Stimulated activated CD8-positive, alpha-beta memory T cell treated with anti-CD3 and anti-CD28 coated beads, Interleukin-7, amount 100 ng/mL, for 24 hours (primary cell): Measurements from ENCODE around the gene DNAJC3.
"Not testable (repeated sequence)": the region's sequence is repeated elsewhere in the genome, so short reads cannot be mapped to it uniquely, and the experiment has no call there.

Experiments used
- DNase-seq: peaks from one replicate; pipeline ENCODE4 v3.0.0-alpha.2; 2020; ENCODE audit warnings: low read depth

Gene DNAJC3

DNA sequence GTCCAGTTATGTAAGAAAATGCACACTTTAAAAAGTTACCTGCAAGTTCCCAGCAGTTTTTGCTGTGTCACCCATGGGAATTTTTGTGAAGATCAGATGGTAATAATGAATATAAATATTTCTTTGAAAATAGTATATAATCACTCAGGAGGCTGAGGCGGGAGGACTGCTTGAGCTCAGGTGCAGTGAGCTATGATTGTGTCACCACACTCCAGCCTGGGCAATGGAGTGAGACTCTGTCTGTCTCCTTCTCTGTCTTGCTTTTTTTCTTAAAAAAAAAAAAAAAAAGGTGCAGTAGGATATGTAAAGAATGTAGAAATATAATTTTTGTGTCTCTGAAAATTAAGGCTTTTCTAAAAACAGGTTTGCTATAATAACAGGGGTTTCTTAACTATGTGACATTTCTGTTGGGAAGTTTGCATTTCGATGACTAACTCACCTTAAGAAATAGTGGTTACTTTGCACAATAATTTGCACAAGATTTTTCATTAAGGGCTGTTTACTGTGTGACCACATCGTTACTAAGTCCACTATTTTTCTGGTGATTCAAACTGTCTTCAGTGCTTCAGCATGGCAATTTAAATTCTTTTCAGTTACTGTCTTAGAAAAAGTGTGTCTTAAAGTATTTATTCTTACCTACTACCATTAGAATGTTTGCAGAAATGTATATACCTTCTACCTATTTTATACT, 37.3 kb downstream of the DNAJC3 start:
- no peak for DNase-seq

DNA sequence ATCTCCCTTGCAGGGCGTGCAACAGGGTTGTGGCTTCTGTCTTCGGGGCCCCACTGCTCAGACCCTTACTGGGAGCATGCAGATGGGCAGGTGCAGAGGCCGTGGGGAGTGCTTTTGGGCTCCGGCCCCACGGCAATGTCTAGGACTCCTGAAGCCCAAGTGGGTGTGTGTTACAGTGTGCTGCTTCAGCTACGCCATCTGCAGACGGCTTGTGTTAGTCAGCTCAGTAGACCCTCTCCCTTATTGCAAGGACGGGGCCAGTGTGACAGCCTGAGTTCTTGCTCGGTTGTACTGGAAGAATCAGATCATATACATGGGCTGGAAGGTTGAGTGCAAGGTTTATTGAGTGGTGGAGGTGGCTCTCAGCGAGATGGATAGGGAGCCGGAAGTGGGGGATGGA, 39.3 kb downstream of the DNAJC3 start:
- no peak for DNase-seq

DNA sequence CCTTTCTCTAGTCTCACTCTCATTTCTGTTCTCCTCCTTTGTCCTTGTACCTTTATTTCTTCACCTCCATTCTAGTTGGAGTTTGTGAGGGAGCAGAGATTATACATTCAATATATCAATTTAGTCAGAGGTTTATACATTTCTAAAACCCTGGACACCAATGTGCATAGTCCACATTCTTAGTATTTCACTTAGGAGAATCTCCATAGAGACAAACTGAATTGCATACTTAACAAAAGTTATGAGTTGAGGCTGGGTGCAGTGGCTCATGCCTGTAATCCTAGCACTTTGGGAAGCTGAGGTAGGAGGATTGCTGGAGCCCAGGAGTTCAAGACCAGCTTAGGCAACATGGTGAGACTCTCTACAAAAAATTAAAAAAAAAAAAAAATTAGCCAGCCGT, 45.3 kb downstream of the DNAJC3 start:
- no peak for DNase-seq

DNA sequence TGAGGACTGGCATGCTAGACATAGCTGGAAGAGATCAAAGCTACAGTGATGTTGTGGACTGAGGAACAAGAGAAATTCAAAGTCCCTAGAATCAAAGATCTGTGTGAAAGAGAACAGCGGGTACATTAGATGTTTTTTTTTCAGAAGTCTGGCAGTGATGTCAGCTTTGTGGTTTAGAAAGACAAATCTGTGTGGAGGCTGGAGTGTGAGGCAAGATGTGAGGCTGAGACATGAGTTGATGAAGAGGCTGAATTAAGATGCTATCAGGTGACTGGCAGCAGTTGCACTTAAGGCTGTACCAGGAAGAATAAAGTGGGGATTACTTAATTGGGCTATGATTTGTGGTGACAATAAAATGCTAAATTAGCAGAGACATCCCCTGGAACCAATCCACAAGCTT, 46.5 kb downstream of the DNAJC3 start:
- no peak for DNase-seq

DNA sequence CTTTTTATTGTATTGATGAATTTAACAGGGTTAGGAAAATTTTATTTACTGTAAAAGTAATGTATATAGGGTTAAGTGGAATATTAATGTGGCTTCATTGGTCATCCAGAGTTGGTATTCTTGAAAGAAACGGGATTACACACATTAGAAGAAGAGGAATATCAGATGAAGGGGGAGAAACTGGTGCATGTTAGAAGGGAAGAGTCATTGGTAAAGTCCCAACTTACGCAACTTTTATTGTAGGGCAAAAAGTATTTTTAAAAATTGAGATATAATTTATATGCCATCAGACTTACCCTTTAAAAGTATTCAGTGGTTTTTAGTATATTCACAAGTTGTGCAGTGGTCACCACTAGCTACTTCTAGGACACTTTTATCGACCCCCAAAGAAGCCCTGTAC, 47.3 kb downstream of the DNAJC3 start:
- DNase-seq: no peak

DNA sequence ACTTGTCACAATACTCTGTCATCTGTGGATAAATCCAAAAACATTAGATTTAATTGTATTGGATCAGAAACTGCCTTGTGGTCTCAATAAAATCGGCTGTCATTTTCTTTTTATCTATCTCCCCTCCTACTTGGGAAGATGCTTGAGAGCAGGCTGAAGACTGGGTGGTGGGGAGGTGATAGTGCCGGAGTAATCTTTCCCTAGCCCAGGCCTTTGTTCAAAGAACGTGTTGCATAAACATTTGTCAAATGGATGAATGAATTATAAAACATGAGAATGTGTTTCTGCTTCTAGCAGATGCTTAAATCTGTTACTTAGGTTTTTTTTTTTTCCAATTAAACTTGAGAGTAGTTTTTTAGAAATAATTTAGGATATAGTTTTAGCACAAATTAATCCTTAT, 49.9 kb downstream of the DNAJC3 start:
- DNase-seq: no peak

DNA sequence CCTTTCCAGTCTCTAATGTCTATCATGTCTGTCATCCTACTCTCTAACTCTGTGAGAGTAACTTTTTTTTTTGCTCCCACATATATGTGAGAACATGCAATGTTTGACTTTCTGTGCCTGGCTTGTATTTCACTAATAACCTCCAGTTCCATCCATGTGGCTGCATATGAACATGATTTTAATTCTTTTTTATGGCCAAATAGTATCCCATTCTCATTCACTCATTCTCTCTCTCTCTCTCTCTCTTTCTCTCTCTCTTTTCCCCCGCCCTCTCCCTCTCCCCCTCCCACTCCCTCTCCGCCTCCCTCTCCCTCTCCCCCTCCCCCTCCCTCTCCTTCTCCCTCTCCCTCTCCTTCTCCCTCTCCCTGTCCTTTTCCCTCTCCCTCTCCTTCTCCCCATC, 52.0 kb downstream of the DNAJC3 start:
- no peak for DNase-seq

DNA sequence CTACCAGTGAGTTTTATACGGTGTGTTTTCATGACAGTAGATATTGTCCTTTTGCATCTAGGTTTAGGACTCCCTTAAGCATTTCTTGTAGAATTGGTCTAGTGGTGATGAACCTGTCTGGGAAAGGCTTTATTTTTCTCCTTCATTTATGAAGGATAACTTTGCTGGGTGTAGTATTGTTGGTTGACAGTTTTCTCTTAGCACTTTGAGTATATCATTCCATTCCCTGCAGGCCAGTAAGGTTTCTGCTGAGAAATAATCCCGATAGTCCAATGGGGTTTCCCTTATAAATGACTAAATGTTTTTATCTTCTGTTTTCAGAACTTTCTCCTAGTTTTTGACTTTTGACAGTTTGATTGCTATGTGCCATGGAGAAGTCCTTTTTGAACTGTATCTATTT, 57.2 kb downstream of the DNAJC3 start:
- no peak for DNase-seq

DNA sequence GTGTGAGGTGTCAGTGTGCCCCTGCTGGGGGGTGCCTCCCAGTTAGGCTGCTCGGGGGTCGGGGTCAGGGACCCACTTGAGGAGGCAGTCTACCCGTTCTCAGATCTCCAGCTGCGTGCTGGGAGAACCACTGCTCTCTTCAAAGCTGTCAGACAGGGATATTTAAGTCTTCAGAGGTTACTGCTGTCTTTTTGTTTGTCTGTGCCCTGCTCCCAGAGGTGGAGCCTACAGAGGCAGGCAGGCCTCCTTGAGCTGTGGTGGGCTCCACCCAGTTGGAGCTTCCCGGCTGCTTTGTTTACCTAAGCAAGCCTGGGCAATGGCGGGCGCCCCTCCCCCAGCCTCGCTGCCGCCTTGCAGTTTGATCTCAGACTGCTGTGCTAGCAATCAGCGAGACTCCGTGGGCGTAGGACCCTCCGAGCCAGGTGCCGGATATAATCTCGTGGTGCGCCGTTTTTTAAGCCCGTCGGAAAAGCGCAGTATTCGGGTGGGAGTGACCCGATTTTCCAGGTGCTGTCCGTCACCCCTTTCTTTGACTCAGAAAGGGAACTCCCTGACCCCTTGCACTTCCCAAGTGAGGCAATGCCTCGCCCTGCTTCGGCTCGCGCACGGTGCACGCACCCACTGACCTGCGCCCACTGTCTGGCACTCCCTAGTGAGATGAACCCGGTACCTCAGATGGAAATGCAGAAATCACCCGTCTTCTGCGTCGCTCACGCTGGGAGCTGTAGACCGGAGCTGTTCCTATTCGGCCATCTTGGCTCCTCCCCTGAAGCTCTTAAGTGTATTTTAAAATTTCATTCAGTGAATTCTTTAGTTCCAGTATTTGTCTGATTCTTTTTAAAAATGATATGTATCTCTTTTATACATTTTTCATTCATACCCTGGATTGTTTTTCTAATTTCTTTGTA, 63.4 kb downstream of the DNAJC3 start:
- DNase-seq: not testable (repeated sequence)

DNA sequence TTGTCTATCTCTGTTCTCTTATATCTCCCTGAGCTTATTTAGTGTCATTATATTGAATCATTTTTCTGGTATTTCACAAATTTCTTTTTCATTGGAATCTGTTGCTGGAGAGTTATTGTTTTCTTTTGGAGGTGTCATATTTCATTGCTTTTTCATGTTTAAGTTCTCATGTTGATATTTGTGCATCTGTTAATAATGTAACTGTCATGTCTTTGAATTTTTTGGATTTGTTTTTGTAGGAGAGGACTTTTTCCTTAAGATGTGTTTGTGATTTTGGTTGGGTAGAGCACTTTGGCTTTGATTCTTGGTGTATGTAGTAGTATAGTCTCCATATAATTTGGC, 64.0 kb downstream of the DNAJC3 start:
- DNase-seq: no peak

DNA sequence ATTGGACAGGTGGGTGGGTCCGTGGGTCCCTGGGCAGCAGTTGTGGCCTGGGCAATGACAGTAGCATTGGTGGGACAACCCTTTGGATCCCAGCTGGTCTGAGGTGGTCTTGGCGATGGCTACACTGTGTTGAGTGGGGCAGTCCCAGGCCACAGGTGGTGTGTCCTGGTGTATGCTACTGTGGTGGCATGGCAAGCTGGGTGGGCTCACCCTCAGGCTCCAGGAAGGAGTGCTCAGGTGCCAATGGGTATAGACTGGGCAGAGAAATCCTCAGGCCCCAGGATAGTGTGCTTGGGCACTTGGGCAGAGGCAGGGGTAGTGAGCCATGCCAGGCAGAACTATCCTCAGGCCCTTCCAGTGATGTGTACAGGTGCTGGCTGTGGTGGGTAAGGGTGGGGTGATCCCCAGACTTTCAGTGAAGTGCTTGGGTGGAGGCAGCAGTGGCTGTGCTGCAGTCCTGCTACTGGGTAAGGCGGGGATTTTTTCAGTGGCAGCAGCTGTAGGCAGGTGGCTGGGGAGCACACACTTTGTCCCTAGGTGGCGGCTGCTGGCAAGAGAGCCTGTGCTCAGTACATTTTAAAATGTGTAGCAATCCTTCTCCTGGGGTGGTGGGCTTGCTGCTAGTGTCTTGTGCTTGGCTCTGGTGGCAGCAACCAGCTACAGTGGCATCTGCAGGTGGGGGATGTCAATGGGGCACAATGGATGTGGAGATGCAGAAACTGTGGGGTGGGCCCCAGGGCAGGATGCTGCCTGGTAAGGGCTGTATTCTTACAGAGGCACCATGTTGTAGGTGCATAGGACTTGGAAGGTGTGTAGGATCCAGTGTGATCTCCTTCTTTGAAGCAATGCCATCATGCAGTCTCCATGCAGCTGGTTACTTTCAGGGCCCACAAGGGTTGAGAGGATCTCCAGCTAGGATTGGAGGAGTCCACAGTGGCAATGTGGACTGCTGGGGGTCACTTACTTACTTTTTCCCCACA, 64.9 kb downstream of the DNAJC3 start:
- no peak for DNase-seq

DNA sequence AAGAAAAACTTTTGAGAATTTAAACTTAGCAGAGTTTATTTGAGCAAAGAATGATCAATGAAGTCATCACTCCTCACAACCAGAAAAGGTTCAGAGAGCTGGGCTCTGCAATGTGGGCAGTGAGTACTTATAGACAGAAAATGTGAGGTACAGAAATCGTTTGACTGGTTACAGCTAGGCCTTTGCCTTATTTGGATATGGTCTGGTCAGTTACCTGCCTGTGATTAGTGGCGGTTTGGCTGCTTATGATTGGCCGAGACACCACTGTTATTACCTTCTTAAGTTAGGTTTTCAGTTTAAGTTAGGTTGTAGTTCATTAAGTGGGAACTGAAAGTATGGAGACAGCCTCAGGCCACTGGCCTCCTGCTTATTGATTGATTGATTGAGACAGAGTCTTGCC, 66.3 kb downstream of the DNAJC3 start:
- DNase-seq: no peak

DNA sequence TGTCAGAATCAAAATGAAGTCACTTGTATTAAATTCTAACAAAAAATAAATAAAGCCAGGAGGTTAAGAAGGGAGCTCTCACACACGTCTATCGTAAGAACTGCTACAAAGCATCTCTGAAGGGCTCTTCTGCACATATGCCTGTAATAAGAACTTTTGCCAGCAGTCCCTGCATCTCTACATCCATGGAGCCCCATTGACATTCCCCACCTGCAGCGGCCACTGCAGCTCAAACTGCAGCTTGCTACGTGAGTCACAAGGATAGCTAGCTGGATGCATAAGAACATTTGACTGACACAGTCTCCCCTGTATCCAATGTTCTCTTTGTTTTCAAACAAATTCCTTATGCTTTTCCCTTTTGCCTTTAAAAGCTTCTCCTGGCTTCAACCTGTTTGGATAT, 68.3 kb downstream of the DNAJC3 start:
- DNase-seq: no peak

DNA sequence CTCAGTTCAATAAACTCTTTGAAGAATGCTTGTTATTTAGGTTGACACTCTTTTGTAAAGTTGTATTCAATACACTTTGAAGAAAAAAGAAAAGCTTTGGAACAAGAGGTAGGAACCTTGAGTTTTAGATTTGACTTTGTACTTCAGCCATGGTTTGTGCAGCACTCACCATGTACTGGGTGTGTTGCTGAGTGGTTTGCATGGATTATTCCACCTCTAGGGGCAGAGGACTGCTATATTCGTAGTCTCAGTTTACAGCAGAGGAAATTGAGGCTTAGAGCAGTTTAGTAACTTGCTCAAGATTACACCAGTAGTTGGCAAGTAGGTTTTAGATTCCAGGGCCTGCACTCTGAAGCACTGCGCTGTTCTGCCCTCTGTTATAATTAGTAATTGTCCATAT, 68.8 kb downstream of the DNAJC3 start:
- no peak for DNase-seq

DNA sequence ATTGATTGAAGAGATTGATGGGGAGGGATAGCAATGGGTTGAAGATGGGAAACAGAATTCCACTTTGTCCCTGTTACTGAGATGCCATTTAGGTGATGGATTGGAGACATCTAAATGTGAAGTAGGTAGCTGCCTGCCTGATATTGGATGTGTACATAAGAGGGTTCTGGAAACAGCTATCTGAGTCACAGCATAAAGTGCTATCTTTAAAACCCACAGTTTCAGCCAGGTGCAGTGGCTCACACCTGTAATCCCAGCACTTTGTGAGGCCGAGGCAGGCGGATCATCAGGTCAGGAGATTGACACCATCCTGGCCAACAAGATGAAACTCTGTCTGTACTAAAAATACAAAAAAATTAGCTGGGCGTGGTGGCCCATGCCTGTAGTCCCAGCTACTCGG, 72.6 kb downstream of the DNAJC3 start:
- DNase-seq: no peak

DNA sequence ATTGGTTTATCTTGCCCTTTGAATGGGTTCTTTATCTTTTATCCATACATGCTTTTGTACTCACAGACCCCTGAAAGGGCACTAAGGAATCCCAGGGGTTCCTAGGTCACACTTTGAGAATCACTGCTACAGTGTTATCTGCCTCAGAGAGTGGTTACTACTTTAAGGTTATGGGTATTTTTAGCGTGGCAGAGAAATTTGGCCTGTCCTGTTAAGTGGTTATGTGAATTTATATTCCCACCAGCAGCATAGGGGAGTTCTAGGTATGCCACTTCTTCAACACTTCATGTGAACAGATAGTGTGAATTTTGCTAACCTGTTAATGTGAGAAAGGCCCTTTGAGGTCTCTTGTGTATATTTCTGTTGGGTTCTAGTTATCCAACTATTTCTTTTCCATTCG, 75.7 kb downstream of the DNAJC3 start:
- no peak for DNase-seq

DNA sequence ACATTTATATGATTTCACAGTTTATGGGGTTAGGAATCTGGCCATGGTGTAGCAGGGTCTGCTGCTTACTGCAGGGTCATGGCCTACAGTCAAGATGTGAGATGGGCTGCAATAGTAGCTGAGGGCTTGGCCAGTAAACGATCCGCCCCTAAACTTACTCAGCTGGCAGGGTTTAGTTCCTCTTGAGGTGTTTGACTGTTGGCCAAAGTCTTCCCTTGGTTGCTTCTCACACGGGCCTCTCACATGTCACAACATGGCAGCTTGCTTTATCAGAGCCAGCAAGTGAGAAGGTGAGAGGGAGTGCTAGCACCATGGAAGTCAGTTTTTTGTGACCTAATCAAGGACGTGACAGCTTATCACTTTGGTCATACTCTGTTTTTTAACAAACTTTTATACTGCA, 77.1 kb downstream of the DNAJC3 start:
- no peak for DNase-seq

DNA sequence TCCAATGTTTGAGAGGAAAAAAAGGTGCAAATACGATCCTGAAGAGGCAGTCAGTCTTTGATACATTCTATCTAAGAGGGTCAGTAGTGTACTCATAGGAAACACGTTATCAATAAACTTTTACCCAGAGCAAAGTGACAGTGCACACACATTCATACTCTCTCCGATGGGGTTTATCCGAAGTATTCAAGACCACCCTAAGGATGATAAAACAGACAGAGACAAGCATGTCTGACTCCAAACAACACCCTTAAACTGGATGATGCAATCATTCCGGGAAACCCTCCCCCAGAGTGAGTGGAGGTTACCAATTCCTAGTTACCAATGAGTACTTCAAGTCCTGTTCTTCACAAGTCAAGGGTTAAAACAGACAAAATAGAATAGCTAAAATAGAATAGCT, 79.1 kb downstream of the DNAJC3 start:
- DNase-seq: no peak

DNA sequence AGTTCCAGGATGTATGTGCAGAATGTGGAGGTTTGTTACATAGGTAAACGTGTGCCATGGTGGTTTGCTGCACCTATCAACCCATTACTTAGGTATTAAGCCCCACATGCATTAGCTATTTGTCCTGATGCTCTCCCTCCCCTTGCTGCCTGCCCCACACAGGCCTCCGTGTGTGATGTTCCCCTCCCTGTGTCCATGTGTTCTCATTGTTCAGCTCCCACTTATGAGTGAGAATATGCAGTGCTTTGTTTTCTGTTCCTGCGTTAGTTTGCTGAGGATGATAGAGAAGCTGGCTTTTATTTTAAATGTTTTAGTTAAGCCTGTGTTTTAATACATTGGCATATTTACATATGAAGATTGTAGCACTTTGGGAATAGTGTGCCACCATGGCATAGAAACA, 85.7 kb downstream of the DNAJC3 start:
- not testable (repeated sequence) for DNase-seq

DNA sequence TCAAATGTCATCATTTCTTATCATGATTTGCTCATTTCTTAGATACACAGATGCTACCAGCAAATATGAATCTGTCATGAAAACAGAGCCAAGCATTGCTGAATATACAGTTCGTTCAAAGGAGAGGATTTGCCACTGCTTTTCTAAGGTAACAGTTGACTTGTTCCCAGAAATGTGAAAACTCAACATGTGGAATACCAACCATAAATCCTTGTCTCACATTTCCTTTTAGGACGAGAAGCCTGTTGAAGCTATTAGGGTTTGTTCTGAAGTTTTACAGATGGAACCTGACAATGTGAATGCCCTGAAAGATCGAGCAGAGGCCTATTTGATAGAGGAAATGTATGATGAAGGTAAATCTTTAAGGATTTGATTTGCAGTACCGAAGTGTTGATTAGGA, 86.7 kb downstream of the DNAJC3 start:
- DNase-seq: no peak

DNA sequence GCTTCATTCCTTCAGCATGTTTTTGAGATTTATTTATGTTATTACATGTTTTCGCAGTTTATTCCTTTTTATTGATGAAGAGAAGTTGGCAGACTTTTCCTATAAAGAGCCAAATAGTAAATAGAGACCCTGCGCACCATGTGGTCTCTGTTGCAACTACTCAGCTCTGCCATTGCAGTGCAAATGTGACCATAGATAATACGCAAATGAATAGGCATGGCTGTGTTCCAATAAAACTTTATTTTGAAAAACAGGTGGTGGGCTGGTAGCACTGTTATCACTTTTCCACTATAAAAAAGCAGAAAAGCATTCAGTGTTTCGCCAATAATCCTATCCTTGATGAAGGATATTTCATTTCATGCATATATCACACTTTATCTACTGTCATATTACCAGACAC, 95.0 kb downstream of the DNAJC3 start:
- DNase-seq: no peak

DNA sequence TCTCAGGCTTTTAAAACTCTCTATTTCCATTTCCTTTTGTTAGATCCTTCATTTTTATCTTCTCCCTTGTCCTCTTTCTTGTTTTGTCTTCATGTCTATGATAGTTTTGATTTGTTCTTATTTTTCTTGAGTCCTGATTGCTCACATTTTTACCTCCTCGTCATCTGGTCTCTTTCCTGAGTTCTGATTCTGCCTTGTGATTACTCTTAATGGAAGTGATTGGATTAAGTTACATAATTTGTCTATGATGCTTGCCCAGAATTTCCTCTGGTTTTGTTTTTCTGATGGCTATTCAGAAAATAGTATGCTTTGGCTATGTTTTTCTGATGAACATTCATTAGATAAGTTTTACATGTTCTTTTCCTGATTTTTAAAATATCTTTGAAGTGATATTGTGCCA, 102.6 kb downstream of the DNAJC3 start:
- no peak for DNase-seq

DNA sequence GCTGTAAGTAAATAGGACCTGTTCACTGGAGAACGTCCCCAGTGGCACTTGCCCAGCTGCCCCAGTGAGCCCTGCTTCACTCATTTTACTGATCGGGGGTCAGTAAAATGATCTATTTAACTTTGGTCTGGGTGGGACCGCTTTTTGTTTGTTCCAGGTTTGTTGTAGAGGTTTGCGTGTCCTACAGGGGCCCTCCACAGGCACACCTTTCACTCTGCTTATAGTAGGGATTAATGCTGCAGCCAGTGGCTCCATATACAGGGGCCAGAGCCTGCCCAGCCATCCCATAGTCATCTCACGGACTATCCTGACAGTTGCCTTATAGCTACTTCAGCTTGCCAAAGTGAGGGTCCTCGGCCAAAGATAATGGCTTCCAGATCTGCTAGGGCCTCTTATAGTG, 104.1 kb downstream of the DNAJC3 start:
- no peak for DNase-seq
